ENCODE measurements around the gene CNN1. TPM values are rescaled to one million over a fixed set of nuclear protein-coding genes. Genes with fewer than 3 reads are reported as not detected.
A peak's percentile ranks its signal among the peaks of the same experiment; 100 is the strongest.

Gene CNN1
- total and polyA plus RNA-seq, 9 of the 15 experiments (the other 6 are each of a cell fraction or from before 2014, with no cell fraction given), result 0.23 to 10.6 (median 5.2) TPM

DNA sequence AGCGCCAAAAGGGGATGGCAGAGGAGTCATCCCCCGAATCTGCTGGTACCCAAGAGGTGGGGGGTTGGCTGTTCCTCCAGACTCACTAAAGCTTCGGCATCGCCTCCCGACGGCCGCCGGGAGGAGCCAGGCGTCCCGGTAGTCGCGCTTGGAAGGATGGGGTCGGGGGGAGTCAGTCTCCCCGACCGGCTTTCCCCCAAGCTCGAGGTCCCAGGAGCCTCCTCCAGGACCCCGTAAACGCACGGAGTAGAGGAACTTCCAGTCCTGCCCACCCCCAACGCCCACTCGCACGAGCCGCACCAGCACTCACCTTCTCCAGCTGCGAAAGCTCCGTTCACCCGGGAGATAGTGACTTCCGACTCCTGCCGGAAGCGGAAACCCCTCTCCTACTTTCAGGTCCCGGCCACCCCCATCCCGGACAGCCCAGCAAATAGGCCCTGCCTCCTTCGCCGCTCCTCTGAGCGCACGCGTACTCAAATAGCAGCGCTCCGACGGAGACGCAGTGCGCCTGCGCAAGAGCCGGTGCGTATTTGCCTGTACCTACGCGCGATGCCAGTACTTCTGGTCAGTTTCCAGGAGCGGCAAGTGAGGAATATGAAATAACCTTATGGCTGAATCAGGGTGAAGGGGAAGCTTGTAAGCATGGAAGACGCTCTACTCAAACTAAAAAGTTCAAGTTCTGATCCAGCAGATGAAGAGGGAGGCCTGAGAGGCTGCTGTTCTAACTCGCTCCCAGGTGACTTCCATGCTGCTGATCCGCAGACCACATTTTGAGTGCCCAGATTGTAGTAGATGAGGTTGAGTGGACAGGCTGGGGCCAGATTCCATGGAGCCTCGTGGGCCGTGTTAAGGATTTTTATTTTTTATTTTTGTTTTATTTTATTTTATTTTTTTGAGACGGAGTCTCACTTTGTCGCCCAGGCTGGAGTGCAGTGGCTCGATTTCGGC is 20.5 kb downstream of the CNN1 start, which contains the start of gene ELOF1 (continued):
- TF ChIP-seq TEAD1 (CRISPR knock-in tag; IDR thresholded peaks at IDR 0.05), result 0 out of 4 replicates have a peak, but pooled peaks have one; percentile 30 to 45
- TF ChIP-seq, protein P1, sequence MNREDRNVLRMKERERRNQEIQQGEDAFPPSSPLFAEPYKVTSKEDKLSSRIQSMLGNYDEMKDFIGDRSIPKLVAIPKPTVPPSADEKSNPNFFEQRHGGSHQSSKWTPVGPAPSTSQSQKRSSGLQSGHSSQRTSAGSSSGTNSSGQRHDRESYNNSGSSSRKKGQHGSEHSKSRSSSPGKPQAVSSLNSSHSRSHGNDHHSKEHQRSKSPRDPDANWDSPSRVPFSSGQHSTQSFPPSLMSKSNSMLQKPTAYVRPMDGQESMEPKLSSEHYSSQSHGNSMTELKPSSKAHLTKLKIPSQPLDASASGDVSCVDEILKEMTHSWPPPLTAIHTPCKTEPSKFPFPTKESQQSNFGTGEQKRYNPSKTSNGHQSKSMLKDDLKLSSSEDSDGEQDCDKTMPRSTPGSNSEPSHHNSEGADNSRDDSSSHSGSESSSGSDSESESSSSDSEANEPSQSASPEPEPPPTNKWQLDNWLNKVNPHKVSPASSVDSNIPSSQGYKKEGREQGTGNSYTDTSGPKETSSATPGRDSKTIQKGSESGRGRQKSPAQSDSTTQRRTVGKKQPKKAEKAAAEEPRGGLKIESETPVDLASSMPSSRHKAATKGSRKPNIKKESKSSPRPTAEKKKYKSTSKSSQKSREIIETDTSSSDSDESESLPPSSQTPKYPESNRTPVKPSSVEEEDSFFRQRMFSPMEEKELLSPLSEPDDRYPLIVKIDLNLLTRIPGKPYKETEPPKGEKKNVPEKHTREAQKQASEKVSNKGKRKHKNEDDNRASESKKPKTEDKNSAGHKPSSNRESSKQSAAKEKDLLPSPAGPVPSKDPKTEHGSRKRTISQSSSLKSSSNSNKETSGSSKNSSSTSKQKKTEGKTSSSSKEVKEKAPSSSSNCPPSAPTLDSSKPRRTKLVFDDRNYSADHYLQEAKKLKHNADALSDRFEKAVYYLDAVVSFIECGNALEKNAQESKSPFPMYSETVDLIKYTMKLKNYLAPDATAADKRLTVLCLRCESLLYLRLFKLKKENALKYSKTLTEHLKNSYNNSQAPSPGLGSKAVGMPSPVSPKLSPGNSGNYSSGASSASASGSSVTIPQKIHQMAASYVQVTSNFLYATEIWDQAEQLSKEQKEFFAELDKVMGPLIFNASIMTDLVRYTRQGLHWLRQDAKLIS (CRISPR knock-in tag; IDR thresholded peaks at IDR 0.05), result no peak
- TF ChIP-seq TCF7L2 (IDR thresholded peaks at IDR 0.05; ENCODE audit: low read depth, low read length), result no peak
- TF ChIP-seq, protein P2, sequence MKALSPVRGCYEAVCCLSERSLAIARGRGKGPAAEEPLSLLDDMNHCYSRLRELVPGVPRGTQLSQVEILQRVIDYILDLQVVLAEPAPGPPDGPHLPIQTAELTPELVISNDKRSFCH (CRISPR knock-in tag; IDR thresholded peaks at IDR 0.05), result no peak
- TF ChIP-seq, protein P2 (tag; IDR thresholded peaks at IDR 0.05), result 0 out of 2 replicates have a peak, but pooled peaks have one; percentile 33
- TF ChIP-seq POLR2AphosphoS5 (IDR thresholded peaks at IDR 0.05; ENCODE audit: control insufficient read depth, insufficient read depth, low read depth, low read length), result peak; percentile 93
- TF ChIP-seq, protein P3, sequence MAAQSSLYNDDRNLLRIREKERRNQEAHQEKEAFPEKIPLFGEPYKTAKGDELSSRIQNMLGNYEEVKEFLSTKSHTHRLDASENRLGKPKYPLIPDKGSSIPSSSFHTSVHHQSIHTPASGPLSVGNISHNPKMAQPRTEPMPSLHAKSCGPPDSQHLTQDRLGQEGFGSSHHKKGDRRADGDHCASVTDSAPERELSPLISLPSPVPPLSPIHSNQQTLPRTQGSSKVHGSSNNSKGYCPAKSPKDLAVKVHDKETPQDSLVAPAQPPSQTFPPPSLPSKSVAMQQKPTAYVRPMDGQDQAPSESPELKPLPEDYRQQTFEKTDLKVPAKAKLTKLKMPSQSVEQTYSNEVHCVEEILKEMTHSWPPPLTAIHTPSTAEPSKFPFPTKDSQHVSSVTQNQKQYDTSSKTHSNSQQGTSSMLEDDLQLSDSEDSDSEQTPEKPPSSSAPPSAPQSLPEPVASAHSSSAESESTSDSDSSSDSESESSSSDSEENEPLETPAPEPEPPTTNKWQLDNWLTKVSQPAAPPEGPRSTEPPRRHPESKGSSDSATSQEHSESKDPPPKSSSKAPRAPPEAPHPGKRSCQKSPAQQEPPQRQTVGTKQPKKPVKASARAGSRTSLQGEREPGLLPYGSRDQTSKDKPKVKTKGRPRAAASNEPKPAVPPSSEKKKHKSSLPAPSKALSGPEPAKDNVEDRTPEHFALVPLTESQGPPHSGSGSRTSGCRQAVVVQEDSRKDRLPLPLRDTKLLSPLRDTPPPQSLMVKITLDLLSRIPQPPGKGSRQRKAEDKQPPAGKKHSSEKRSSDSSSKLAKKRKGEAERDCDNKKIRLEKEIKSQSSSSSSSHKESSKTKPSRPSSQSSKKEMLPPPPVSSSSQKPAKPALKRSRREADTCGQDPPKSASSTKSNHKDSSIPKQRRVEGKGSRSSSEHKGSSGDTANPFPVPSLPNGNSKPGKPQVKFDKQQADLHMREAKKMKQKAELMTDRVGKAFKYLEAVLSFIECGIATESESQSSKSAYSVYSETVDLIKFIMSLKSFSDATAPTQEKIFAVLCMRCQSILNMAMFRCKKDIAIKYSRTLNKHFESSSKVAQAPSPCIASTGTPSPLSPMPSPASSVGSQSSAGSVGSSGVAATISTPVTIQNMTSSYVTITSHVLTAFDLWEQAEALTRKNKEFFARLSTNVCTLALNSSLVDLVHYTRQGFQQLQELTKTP (IDR thresholded peaks at IDR 0.05; ENCODE audit: low read depth in 1 of 2, partially characterized antibody in 2 of 2), result peak in 1 of 2 experiments; percentile 6
- 0 out of 4 replicates have a peak, but pooled peaks of 1 of the 2 experiments have one; percentile 7 for TF ChIP-seq KDM1A (IDR thresholded peaks at IDR 0.05)
- no peak for TF ChIP-seq TOE1 (IDR thresholded peaks at IDR 0.05; ENCODE audit: borderline replicate concordance)
- TF ChIP-seq TOE1 (CRISPR knock-in tag; IDR thresholded peaks at IDR 0.05; ENCODE audit: borderline replicate concordance, low read depth), result peak; percentile 54; the same call in 1 of the 2 replicates
- peak; percentile 62 for TF ChIP-seq MYC (IDR thresholded peaks at IDR 0.05; ENCODE audit: low read depth, low read length)
- TF ChIP-seq MYC (CRISPR knock-in tag; IDR thresholded peaks at IDR 0.05; ENCODE audit: borderline replicate concordance, low read depth), result no peak
- no peak for TF ChIP-seq EHMT2 (IDR thresholded peaks at IDR 0.05)
- TF ChIP-seq DNMT1 (IDR thresholded peaks at IDR 0.05), result no peak
- 0 out of 2 replicates have a peak, but pooled peaks have one; percentile 37 for TF ChIP-seq DIDO1 (tag; IDR thresholded peaks at IDR 0.05; ENCODE audit: low read depth)
